ENCODE results near the gene EMILIN1. TPM values are rescaled to one million over a fixed set of nuclear protein-coding genes. Genes with fewer than 3 reads are reported as not detected.

Gene EMILIN1
- total and polyA plus RNA-seq, 2 of the 8 experiments (the other 6 are each of a cell fraction or from before 2014, with no cell fraction given), result 1.9 to 3.0 TPM

DNA sequence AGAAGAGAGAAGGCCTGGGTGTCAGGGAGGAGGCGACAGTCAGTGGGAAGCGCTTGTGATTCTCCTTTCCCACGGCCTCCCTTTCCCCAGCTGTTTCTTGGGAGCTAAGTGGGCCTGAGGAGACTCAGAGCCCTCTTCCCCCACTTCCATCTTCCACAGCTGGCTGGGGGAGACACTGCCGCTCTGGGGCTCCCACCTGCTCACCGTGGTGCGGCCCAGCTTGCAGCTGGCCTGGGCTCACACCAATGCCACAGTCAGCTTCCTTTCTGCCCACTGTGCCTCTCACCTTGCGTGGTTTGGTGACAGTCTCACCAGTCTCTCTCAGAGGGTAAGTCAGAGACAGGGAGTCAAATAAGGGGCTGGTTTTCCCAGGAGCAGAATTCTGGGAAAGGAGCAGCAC, 38.5 kb upstream of the EMILIN1 start:
- Histone ChIP-seq H3K36me3 (ENCODE audit: control insufficient read depth in 2 of 4, insufficient read depth in 4 of 4, low read length in 3 of 4) (peaks cover 22 to 55% (median 42%) of the 10 kb centered on the region in 4 experiments; a peak in 7 of 8 replicates), H3K23ac (ENCODE audit: insufficient read length) (no peak overlapping the region), H3K4me1 (replicated peaks in 1 of 4; ENCODE audit: control insufficient read depth in 3 of 4, insufficient read depth in 4 of 4, low read length in 3 of 4) (no peaks in the 10 kb centered on the region), H2BK15ac (ENCODE audit: low read length) (no peak overlapping the region), H2BK20ac (ENCODE audit: low read length) (no peak overlapping the region), H2BK12ac (ENCODE audit: low read depth, low read length) (no peak overlapping the region), H3K79me2 (ENCODE audit: control insufficient read depth in 1 of 2, insufficient read depth in 2 of 2, low read length in 2 of 2) (no peaks in the 10 kb centered on the region), H3K27me3 (replicated peaks in 1 of 4; ENCODE audit: control insufficient read depth in 3 of 4, extremely low read depth in 1 of 4, insufficient read depth in 3 of 4, low read length in 3 of 4) (no peaks in the 10 kb centered on the region), H3K14ac (ENCODE audit: insufficient read length) (no peak overlapping the region), H2AK5ac (ENCODE audit: low read depth, low read length) (no peak overlapping the region), H4K5ac (ENCODE audit: insufficient read length, low read depth, low read length) (no peak overlapping the region), H3K23me2 (ENCODE audit: low read depth, low read length) (no peaks in the 10 kb centered on the region), H3K4ac (replicated peaks; ENCODE audit: insufficient read length, low read depth, low read length) (no peak overlapping the region), H2BK120ac (replicated peaks; ENCODE audit: low read depth, low read length) (no peak overlapping the region), H3K4me3 (ENCODE audit: extremely low read depth in 1 of 4, insufficient read depth in 2 of 4, low read depth in 3 of 4, low read length in 4 of 4) (no peak overlapping the region), H3K27ac (ENCODE audit: low read depth, low read length) (no peak overlapping the region), H4K8ac (ENCODE audit: extremely low read depth, insufficient read depth, low read length) (no peak overlapping the region), H3K79me1 (ENCODE audit: low read depth, low read length) (no peaks in the 10 kb centered on the region), H3K9ac (replicated peaks in 1 of 4; ENCODE audit: extremely low read depth in 1 of 4, low read depth in 3 of 4, low read length in 3 of 4) (no peak overlapping the region), H3K18ac (ENCODE audit: extremely low read depth, low read length) (no peak overlapping the region), H3K4me2 (ENCODE audit: insufficient read depth in 1 of 2, low read depth in 2 of 2, low read length in 2 of 2) (no peak overlapping the region), H2BK5ac (ENCODE audit: low read depth, low read length) (no peak overlapping the region), H3K9me3 (ENCODE audit: insufficient read depth in 2 of 2, low read depth in 1 of 2, low read length in 1 of 2) (no peaks in the 10 kb centered on the region), H2AFZ (ENCODE audit: low read length) (no peak overlapping the region), H4K20me1 (replicated peaks in 1 of 2; ENCODE audit: control insufficient read depth in 1 of 2, insufficient read depth in 2 of 2, low read length in 2 of 2) (peaks cover 2 to 6% of the 10 kb centered on the region in 2 experiments), H3K56ac (replicated peaks; ENCODE audit: insufficient read length, low read depth, low read length) (no peak overlapping the region), H4K91ac (replicated peaks; ENCODE audit: insufficient read length, low read length) (no peak overlapping the region)
- ChIA-PET CTCF (ENCODE audit: partially characterized antibody) (interaction anchor here (1.2 to 7.3 kb wide), 3 partner anchors 10 to 20 kb away, joined by 3 to 41 read pairs (median 3); no protein-coding TSS in a partner anchor), POLR2A (ENCODE audit: partially characterized antibody) (interaction anchor here (0.8 to 6.0 kb wide), 5 partner anchors 9 to 29 kb away, joined by 3 to 42 read pairs (median 4); partner anchors contain the start of gene AGBL5)
- no peak for FAIRE-seq
- 85% methylated on average over 7 of the region's 7 CpGs; no CpG with 5 or more reads in 1 of the 2 experiments for WGBS, 2 experiments (ENCODE audit: extremely low coverage in 1 of 2, insufficient coverage in 1 of 2, insufficient read length in 1 of 2, insufficient replicate concordance in 2 of 2, low coverage in 1 of 2, low lambda C conversion rate in 2 of 2, missing lambda C conversion rate in 1 of 2)
- no peak for DNase-seq (ENCODE audit: low read depth in 1 of 2, low spot score in 2 of 2)
- TF ChIP-seq KDM5A (IDR thresholded peaks at IDR 0.05; ENCODE audit: low read length) (no peak), BCL11A (IDR thresholded peaks at IDR 0.05; ENCODE audit: low read depth in 2 of 2, low read length in 2 of 2) (no peak), CHD2 (IDR thresholded peaks at IDR 0.05; ENCODE audit: low read length) (no peak), SP4 (IDR thresholded peaks at IDR 0.05; ENCODE audit: low read length) (no peak), BRCA1 (IDR thresholded peaks at IDR 0.05; ENCODE audit: low read depth, low read length) (no peak), BACH1 (IDR thresholded peaks at IDR 0.05; ENCODE audit: low read length) (no peak)
- TF ChIP-seq, protein P1, sequence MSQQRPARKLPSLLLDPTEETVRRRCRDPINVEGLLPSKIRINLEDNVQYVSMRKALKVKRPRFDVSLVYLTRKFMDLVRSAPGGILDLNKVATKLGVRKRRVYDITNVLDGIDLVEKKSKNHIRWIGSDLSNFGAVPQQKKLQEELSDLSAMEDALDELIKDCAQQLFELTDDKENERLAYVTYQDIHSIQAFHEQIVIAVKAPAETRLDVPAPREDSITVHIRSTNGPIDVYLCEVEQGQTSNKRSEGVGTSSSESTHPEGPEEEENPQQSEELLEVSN (IDR thresholded peaks at IDR 0.05), result no peak

Data from H1 (cell line).